SK-N-SH (cell line): ENCODE data around the gene VPS16. TPM values are rescaled to one million over a fixed set of nuclear protein-coding genes. Genes with fewer than 3 reads are reported as not detected.
"Not testable (repeated sequence)": the region's sequence is repeated elsewhere in the genome, so short reads cannot be mapped to it uniquely, and the experiment has no call there.

ENCODE experiments used
- CTCF ChIA-PET: fragments of 300-600, 350-600 bp; formaldehyde crosslinking; extraction: SDS; loops from one replicate; lab custom pipeline; 2021; lab: Yijun Ruan, JAX
- POLR2A ChIA-PET: fragments of 350-600 bp; sonication (Branson Sonifier 250); formaldehyde crosslinking; extraction: SDS; loops from one replicate; lab custom pipeline; 2020; ENCODE audit warnings: antibody characterized with exemption, inconsistent platforms; lab: Yijun Ruan, JAX
- DNase-seq: peaks from one replicate; pipeline ENCODE4 v3.0.0; 2012
- H2AFZ ChIP-seq: fragments of 200-600 bp; sonication (generic); 2 replicates; pipeline ENCODE4 v1.8.1; 2016; ENCODE audit warnings: antibody characterized with exemption, mild to moderate bottlenecking, low read depth
- H3F3A ChIP-seq: fragments of 200-600 bp; sonication (generic); replicated peaks from 2 replicates; pipeline ENCODE3; 2016; ENCODE audit warnings: antibody characterized with exemption, mild to moderate bottlenecking; ENCODE audit not compliant: insufficient read depth
- H3K27ac ChIP-seq, 2 experiments: fragments of 200-500 bp in 1 of 2; fragments of 200-600 bp in 1 of 2; sonication (Bioruptor generic) in 1 of 2; sonication (generic), shearing (Covaris generic) in 1 of 2; 2 replicates each; pipeline versions ENCODE4 v1.5.1 to v1.6.1; 2014 to 2016; ENCODE audit warnings: low read depth in 2 of 2, inconsistent platforms in 1 of 2, low read length in 1 of 2, mild to moderate bottlenecking in 1 of 2, mixed read lengths in 1 of 2
- H3K27me3 ChIP-seq: fragments of 200-600 bp; sonication (generic), shearing (Covaris generic); 2 replicates; pipeline ENCODE4 v1.6.1; 2016; ENCODE audit warnings: mixed run types; ENCODE audit not compliant: insufficient read depth
- H3K36me3 ChIP-seq, 2 experiments: fragments of 200-500 bp in 1 of 2; fragments of 200-600 bp in 1 of 2; sonication (Bioruptor generic) in 1 of 2; sonication (generic) in 1 of 2; replicated peaks in 1 of 2; 2 replicates each; pipeline versions ENCODE3 to v1.5.1; 2014 to 2016; ENCODE audit warnings: low read length in 1 of 2, mild to moderate bottlenecking in 1 of 2; ENCODE audit not compliant: insufficient read depth in 2 of 2, control insufficient read depth in 1 of 2
- H3K4me1 ChIP-seq, 2 experiments: fragments of 200-500 bp in 1 of 2; fragments of 200-600 bp in 1 of 2; sonication (Bioruptor generic) in 1 of 2; sonication (generic), shearing (Covaris generic) in 1 of 2; 2 replicates each; pipeline versions ENCODE4 v1.5.1 to v1.6.1; 2014 to 2016; ENCODE audit warnings: low read depth in 1 of 2, low read length in 1 of 2, mixed run types in 1 of 2; ENCODE audit not compliant: insufficient read depth in 2 of 2, control insufficient read depth in 1 of 2
- H3K4me2 ChIP-seq: fragments of 200-600 bp; sonication (generic), shearing (Covaris generic); 2 replicates; pipeline ENCODE4 v1.6.1; 2017; ENCODE audit warnings: mixed run types
- H3K4me3 ChIP-seq, 2 experiments: fragments of 200-500 bp in 1 of 2; fragments of 200-600 bp in 1 of 2; sonication (Bioruptor generic) in 1 of 2; sonication (generic), shearing (Covaris generic) in 1 of 2; 2 replicates each; pipeline versions ENCODE4 v1.5.1 to v1.8.1; 2014 to 2016; ENCODE audit warnings: low read depth in 2 of 2, inconsistent platforms in 1 of 2, low read length in 1 of 2, mild to moderate bottlenecking in 1 of 2, mixed read lengths in 1 of 2, moderate library complexity in 1 of 2
- H3K79me2 ChIP-seq: fragments of 200-600 bp; sonication (generic); 2 replicates; pipeline ENCODE4 v1.8.1; 2017; ENCODE audit warnings: mild to moderate bottlenecking; ENCODE audit not compliant: insufficient read depth
- H3K9ac ChIP-seq: fragments of 200-600 bp; sonication (generic); 2 replicates; pipeline ENCODE4 v1.6.1; 2017; ENCODE audit warnings: mixed run types
- H3K9me2 ChIP-seq: fragments of 200-600 bp; sonication (generic); 2 replicates; pipeline ENCODE4 v1.6.1; 2017; ENCODE audit warnings: mixed run types
- H3K9me3 ChIP-seq: fragments of 200-600 bp; sonication (generic); 2 replicates; pipeline ENCODE4 v1.6.1; 2017; ENCODE audit warnings: mixed run types, mild to moderate bottlenecking, moderate library complexity
- H4K20me1 ChIP-seq: fragments of 200-600 bp; sonication (generic); 2 replicates; pipeline ENCODE4 v1.6.1; 2017; ENCODE audit warnings: mild to moderate bottlenecking, mixed run types; ENCODE audit not compliant: insufficient read depth
- CHD2 ChIP-seq: fragments of 150-350 bp; IDR thresholded peaks from 2 replicates; pipeline ENCODE4 v1.6.1; 2018; ENCODE audit warnings: low read length; ENCODE audit not compliant: partially characterized antibody
- EP300 ChIP-seq, 2 experiments: IDR thresholded peaks; 2 replicates each; pipeline versions ENCODE4 v1.4.0 to v1.6.1; 2012; ENCODE audit warnings: borderline replicate concordance in 1 of 2, low read depth in 1 of 2, low read length in 1 of 2
- FOSL2 ChIP-seq: IDR thresholded peaks from 2 replicates; pipeline ENCODE4 v1.4.0; 2012; ENCODE audit warnings: low read depth, mild to moderate bottlenecking, moderate library complexity, borderline replicate concordance
- FOXJ3 ChIP-seq: sonication (generic); formaldehyde crosslinking; IDR thresholded peaks from 2 replicates; pipeline ENCODE4 v1.5.1; 2020; ENCODE audit warnings: mild to moderate bottlenecking, missing genetic modification reagents
- GATA2 ChIP-seq: sonication (generic); formaldehyde crosslinking; IDR thresholded peaks from 2 replicates; pipeline ENCODE4 v1.5.0; 2020; ENCODE audit warnings: mild to moderate bottlenecking, missing genetic modification reagents
- JUND ChIP-seq: IDR thresholded peaks from 2 replicates; pipeline ENCODE4 v1.4.0; 2012
- MEF2A ChIP-seq: IDR thresholded peaks from 2 replicates; pipeline ENCODE4 v1.4.0; 2012; ENCODE audit warnings: low read depth, borderline replicate concordance
- NFIC ChIP-seq: IDR thresholded peaks from 2 replicates; pipeline ENCODE4 v1.4.0; 2012; ENCODE audit warnings: borderline replicate concordance
- RAD21 ChIP-seq: IDR thresholded peaks from 2 replicates; pipeline ENCODE4 v1.6.1; 2012; ENCODE audit warnings: mild to moderate bottlenecking, low read length
- RFX5 ChIP-seq: IDR thresholded peaks from 2 replicates; pipeline ENCODE4 v1.6.1; 2012; ENCODE audit warnings: mild to moderate bottlenecking, improper control_type of control experiment, low read length
- SIN3A ChIP-seq: IDR thresholded peaks from 2 replicates; pipeline ENCODE4 v1.6.1; 2012; ENCODE audit warnings: low read depth, mild to moderate bottlenecking, low read length, moderate library complexity, borderline replicate concordance
- TCF12 ChIP-seq: IDR thresholded peaks from 2 replicates; pipeline ENCODE4 v1.4.0; 2012
- TEAD4 ChIP-seq: IDR thresholded peaks from 2 replicates; pipeline ENCODE4 v1.4.0; 2012; ENCODE audit warnings: mild to moderate bottlenecking, borderline replicate concordance; ENCODE audit not compliant: insufficient read depth
- WGBS: methylation state at CpG from one replicate; pipeline ENCODE4 v1.1.6; 2017; ENCODE audit warnings: low lambda C conversion rate; 5-methylcytosine and 5-hydroxymethylcytosine counted together
- polyA plus RNA-seq, 3 experiments: library from polyadenylated mRNA; depleted of rRNA; stranded (reverse); fragments of >200 nt; gene quantifications; 2 replicates each; pipeline ENCODE4 v1.2.3, GENCODE V29; 2012
- TF ChIP-seq, protein P1 (sequence below): IDR thresholded peaks from 2 replicates; pipeline ENCODE4 v1.4.0; 2012; ENCODE audit warnings: low read depth, borderline replicate concordance
- TF ChIP-seq, protein P2 (sequence below): IDR thresholded peaks from 2 replicates; pipeline ENCODE4; 2012
- TF ChIP-seq, protein P3 (sequence below): IDR thresholded peaks from 2 replicates; pipeline ENCODE4 v1.4.0; 2012; ENCODE audit warnings: low read depth, borderline replicate concordance

The VPS16 gene
- polyA plus RNA-seq, 1 of the 3 experiments (the other 2 are of a cell fraction), result 62.0 TPM

DNA sequence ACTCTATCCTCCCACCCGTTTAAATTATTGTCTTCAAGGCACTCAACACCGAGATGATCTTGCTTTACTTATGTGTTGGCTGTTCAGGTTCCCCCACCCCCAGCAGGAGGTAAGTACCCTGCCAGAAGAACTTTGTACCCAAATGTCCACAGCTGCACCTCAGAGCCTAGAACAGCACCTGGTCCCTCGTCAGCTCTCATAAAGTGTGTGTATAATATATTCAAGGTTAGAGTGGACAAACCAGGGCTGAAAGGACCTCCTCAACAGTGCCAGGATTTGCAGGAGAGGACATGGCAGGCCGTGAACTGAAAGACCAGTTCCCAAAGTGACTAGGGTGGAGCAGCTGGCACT lies 34.2 kb upstream of the VPS16 start:
- Histone ChIP-seq H3K27ac (no peak overlapping the region), H2AFZ (no peak overlapping the region), H3K4me1 (peaks cover 0 to under 1% of the 10 kb centered on the region in 2 experiments; a peak in 1 of 4 replicates), H3K4me3 (no peak overlapping the region), H3K79me2 (no peaks in the 10 kb centered on the region), H3K27me3 (no peaks in the 10 kb centered on the region), H3K9ac (no peak overlapping the region), H3K9me2 (no peaks in the 10 kb centered on the region), H3K36me3 (no peaks in the 10 kb centered on the region), H3F3A (no peaks in the 10 kb centered on the region), H3K9me3 (no peaks in the 10 kb centered on the region), H4K20me1 (no peaks in the 10 kb centered on the region), H3K4me2 (no peak overlapping the region)
- ChIA-PET CTCF (no interaction called here), POLR2A (no interaction called here)
- no peak for DNase-seq
- WGBS, result 41% methylated on average over 4 of the region's 4 CpGs
- TF ChIP-seq SIN3A (no peak), JUND (no peak), FOXJ3 (CRISPR knock-in tag) (no peak), TCF12 (no peak), GATA2 (no peak), TEAD4 (no peak), RAD21 (no peak), RFX5 (no peak), FOSL2 (no peak)
- TF ChIP-seq, protein P1, sequence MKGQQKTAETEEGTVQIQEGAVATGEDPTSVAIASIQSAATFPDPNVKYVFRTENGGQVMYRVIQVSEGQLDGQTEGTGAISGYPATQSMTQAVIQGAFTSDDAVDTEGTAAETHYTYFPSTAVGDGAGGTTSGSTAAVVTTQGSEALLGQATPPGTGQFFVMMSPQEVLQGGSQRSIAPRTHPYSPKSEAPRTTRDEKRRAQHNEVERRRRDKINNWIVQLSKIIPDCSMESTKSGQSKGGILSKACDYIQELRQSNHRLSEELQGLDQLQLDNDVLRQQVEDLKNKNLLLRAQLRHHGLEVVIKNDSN, result no peak
- TF ChIP-seq, protein P2, sequence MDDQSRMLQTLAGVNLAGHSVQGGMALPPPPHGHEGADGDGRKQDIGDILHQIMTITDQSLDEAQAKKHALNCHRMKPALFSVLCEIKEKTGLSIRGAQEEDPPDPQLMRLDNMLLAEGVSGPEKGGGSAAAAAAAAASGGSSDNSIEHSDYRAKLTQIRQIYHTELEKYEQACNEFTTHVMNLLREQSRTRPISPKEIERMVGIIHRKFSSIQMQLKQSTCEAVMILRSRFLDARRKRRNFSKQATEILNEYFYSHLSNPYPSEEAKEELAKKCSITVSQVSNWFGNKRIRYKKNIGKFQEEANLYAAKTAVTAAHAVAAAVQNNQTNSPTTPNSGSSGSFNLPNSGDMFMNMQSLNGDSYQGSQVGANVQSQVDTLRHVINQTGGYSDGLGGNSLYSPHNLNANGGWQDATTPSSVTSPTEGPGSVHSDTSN, result no peak

DNA sequence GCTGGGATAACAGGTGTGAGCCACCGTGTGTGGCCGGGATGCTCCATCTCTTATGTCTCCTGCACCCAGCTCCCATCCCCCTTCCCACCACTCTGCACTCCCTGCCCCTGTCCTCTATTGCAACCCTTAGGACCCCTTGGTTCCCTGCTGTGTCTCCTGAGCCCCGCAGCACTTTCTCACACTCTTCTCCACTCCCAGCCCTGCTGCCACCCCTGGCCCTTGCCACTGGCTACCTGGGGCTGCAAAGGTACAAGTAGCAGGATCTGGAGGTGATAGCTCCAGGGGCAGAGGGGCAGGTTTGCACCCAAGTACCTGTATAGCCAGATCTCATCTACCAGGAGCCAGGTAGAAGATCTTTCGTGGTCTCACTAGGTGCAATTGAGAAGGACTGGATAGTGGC lies 33.5 kb upstream of the VPS16 start:
- Histone ChIP-seq H3K4me1 (no peaks in the 10 kb centered on the region), H3K27me3 (no peaks in the 10 kb centered on the region), H3K9me2 (no peaks in the 10 kb centered on the region), H3K4me2 (no peak overlapping the region), H3F3A (no peaks in the 10 kb centered on the region), H3K4me3 (no peak overlapping the region), H4K20me1 (no peaks in the 10 kb centered on the region), H3K9ac (no peak overlapping the region), H3K9me3 (peaks cover 7% of the 10 kb centered on the region), H3K36me3 (no peaks in the 10 kb centered on the region), H3K27ac (no peak overlapping the region), H2AFZ (no peak overlapping the region), H3K79me2 (no peaks in the 10 kb centered on the region)
- WGBS, result 67% methylated on average over 4 of the region's 4 CpGs
- ChIA-PET POLR2A (no interaction called here), CTCF (no interaction called here)
- TF ChIP-seq FOXJ3 (CRISPR knock-in tag) (no peak), EP300 (IDR thresholded peaks at IDR 0.05; ENCODE audit: borderline replicate concordance in 1 of 2, low read depth in 1 of 2, low read length in 1 of 2) (no peak), RAD21 (no peak), CHD2 (no peak), FOSL2 (no peak), TEAD4 (no peak), GATA2 (no peak), NFIC (no peak), MEF2A (no peak)
- TF ChIP-seq, protein P1, result no peak
- TF ChIP-seq, protein P3, sequence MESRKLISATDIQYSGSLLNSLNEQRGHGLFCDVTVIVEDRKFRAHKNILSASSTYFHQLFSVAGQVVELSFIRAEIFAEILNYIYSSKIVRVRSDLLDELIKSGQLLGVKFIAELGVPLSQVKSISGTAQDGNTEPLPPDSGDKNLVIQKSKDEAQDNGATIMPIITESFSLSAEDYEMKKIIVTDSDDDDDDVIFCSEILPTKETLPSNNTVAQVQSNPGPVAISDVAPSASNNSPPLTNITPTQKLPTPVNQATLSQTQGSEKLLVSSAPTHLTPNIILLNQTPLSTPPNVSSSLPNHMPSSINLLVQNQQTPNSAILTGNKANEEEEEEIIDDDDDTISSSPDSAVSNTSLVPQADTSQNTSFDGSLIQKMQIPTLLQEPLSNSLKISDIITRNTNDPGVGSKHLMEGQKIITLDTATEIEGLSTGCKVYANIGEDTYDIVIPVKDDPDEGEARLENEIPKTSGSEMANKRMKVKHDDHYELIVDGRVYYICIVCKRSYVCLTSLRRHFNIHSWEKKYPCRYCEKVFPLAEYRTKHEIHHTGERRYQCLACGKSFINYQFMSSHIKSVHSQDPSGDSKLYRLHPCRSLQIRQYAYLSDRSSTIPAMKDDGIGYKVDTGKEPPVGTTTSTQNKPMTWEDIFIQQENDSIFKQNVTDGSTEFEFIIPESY, result no peak
- DNase-seq, result no peak

DNA sequence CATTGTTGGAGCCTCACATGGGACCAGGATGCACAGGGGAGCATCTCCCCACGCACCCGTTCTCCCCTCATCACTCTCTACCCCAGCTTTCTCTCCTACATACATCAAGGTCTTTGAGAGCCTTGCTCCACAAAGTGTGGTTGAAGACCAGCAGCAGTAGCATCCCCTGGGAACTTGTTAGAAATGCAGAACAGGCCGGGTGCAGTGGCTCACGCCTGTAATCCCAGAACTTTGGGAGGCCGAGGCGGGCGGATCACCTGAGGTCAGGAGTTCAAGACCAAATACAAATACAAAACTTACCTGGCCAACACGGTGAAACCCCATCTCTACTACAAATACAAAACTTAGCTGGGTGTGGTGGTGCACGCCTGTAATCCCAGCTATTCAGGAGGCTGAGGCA lies 32.6 kb upstream of the VPS16 start:
- peaks cover 11% of the 10 kb centered on the region for H3K9me3 ChIP-seq
- H2AFZ ChIP-seq, H4K20me1 ChIP-seq, POLR2A ChIA-PET, H3K36me3 ChIP-seq, DNase-seq, H3K4me2 ChIP-seq, H3K4me1 ChIP-seq, H3K27me3 ChIP-seq, H3K4me3 ChIP-seq, H3F3A ChIP-seq, H3K9ac ChIP-seq, CTCF ChIA-PET, H3K27ac ChIP-seq, H3K79me2 ChIP-seq, H3K9me2 ChIP-seq: not testable (repeated sequence)
- 83% methylated on average over 9 of the region's 9 CpGs for WGBS
